K562 (cell line): ENCODE results near the gene HMG20B. TPM values are rescaled to one million over a fixed set of nuclear protein-coding genes. Genes with fewer than 3 reads are reported as not detected.
A peak's percentile ranks its signal among the peaks of the same experiment; 100 is the strongest.

Experiments used
- ATAC-seq: fragments of 200-7000 bp; cut with Tn5 transposase; 3 replicates; pipeline ENCODE4 v1.9.1; 2020; ENCODE audit warnings: moderate library complexity
- BruUV-seq: library from RNA; stranded (reverse); fragments of 400-500 nt; replicated peaks from 2 replicates; lab custom pipeline; 2021; lab: Mats Ljungman, UMichigan
- CTCF ChIA-PET: fragments of 300-600 bp; formaldehyde crosslinking; extraction: SDS; loops from one replicate; lab custom pipeline; 2021; ENCODE audit warnings: low intra/inter-chr PET ratio; lab: Yijun Ruan, JAX
- POLR2A ChIA-PET: fragments of 300-600, 350-650 bp; sonication (Branson Sonifier 250); formaldehyde crosslinking; extraction: SDS; loops from one replicate; lab custom pipeline; 2021; ENCODE audit warnings: antibody characterized with exemption, inconsistent platforms; lab: Yijun Ruan, JAX
- DNase-seq, 4 experiments: peaks; one replicate each; pipeline versions ENCODE4 v3.0.0 to v3.0.0-alpha.2; 2011 to 2018; ENCODE audit warnings: low spot score in 3 of 4, mixed read lengths in 3 of 4; ENCODE audit errors: extremely low read depth in 1 of 4
- FAIRE-seq: peaks from 2 replicates; lab custom pipeline; 2011; peaks lifted over from hg19 to GRCh38; lab: Jason Lieb, UNC
- H2AFZ ChIP-seq: 2 replicates; pipeline ENCODE4 v1.6.0; 2011; ENCODE audit warnings: low read depth, low read length, control low read depth, inconsistent platforms
- H3K27ac ChIP-seq: fragments of 200-600 bp; 3 replicates; pipeline ENCODE4 v1.8.0; 2011; ENCODE audit warnings: low read depth, mild to moderate bottlenecking, control low read depth, inconsistent platforms, low read length, moderate library complexity, mixed read lengths; ENCODE audit errors: extremely low read depth
- H3K27me3 ChIP-seq, 2 experiments: fragments of 300-600 bp in 1 of 2; 2 replicates in 1 of 2; 3 replicates in 1 of 2; pipeline versions ENCODE4 v1.6.0 to v1.8.0; 2011; ENCODE audit warnings: inconsistent platforms in 2 of 2, low read length in 2 of 2, mild to moderate bottlenecking in 1 of 2, mixed read lengths in 1 of 2, moderate library complexity in 1 of 2; ENCODE audit not compliant: control insufficient read depth in 2 of 2, insufficient read depth in 2 of 2
- H3K36me3 ChIP-seq: fragments of 300-600 bp; 3 replicates; pipeline ENCODE4 v1.8.0; 2011; ENCODE audit warnings: mild to moderate bottlenecking, low read length, inconsistent platforms; ENCODE audit not compliant: control insufficient read depth, insufficient read depth
- H3K4me1 ChIP-seq, 2 experiments: fragments of 200-600 bp in 1 of 2; replicated peaks in 1 of 2; 2 replicates in 1 of 2; 3 replicates in 1 of 2; pipeline versions ENCODE4 v1.5.1 to v1.8.0; 2011; ENCODE audit warnings: inconsistent platforms in 2 of 2, low read length in 2 of 2, mild to moderate bottlenecking in 1 of 2, mixed read lengths in 1 of 2, moderate library complexity in 1 of 2; ENCODE audit not compliant: control insufficient read depth in 2 of 2, insufficient read depth in 2 of 2
- H3K4me2 ChIP-seq: 2 replicates; pipeline ENCODE4 v1.6.1; 2011; ENCODE audit warnings: low read length, control low read depth, inconsistent platforms, mixed read lengths; ENCODE audit not compliant: insufficient read depth
- H3K4me3 ChIP-seq: fragments of 200-600 bp; sonication (generic), shearing (Covaris generic); 2 replicates; pipeline ENCODE4 v1.5.1; 2016; ENCODE audit warnings: control low read depth, inconsistent platforms
- H3K79me2 ChIP-seq: fragments of 200-600 bp; 3 replicates; pipeline ENCODE4 v1.8.0; 2011; ENCODE audit warnings: low read length, inconsistent platforms; ENCODE audit not compliant: control insufficient read depth, insufficient read depth
- H3K9ac ChIP-seq, 2 experiments: 2 replicates each; pipeline versions ENCODE4 v1.6.0 to v1.6.1; 2011; ENCODE audit warnings: low read depth in 2 of 2, low read length in 2 of 2, control low read depth in 1 of 2, inconsistent platforms in 1 of 2, mild to moderate bottlenecking in 1 of 2, mixed read lengths in 1 of 2; ENCODE audit not compliant: insufficient read depth in 1 of 2
- H3K9me1 ChIP-seq: one replicate; pipeline ENCODE4 v1.6.0; 2011; ENCODE audit warnings: inconsistent platforms, mild to moderate bottlenecking, low read length, moderate library complexity; ENCODE audit not compliant: control insufficient read depth, insufficient read depth
- H3K9me3 ChIP-seq: replicated peaks from 2 replicates; pipeline ENCODE4 v1.5.1; 2011; ENCODE audit warnings: low read depth, low read length, inconsistent platforms; ENCODE audit not compliant: control insufficient read depth, insufficient read depth
- H4K20me1 ChIP-seq: replicated peaks from 2 replicates; pipeline ENCODE4 v1.6.1; 2011; ENCODE audit warnings: low read length, inconsistent platforms, mixed read lengths; ENCODE audit not compliant: control insufficient read depth, insufficient read depth
- MAFG ChIP-seq: fragments of 450-650 bp; conservative IDR thresholded peaks from 2 replicates; pipeline ENCODE4 v1.6.1; 2016; ENCODE audit warnings: missing genetic modification characterization, missing compliant biosample characterization
- SMARCA5 ChIP-seq: fragments of 450-650 bp; IDR thresholded peaks from 2 replicates; pipeline ENCODE4 v1.6.1; 2016
- STAT5A ChIP-seq: IDR thresholded peaks from 2 replicates; pipeline ENCODE4 v1.6.1; 2012; ENCODE audit warnings: low read length, inconsistent platforms, borderline replicate concordance
- WGBS: fragments of 100-300 bp; shearing (Covaris generic); methylation state at CpG from one replicate; pipeline ENCODE4 v1.1.6; 2016; ENCODE audit warnings: low coverage, mixed read lengths; ENCODE audit not compliant: insufficient coverage; ENCODE audit errors: missing lambda C conversion rate; 5-methylcytosine and 5-hydroxymethylcytosine counted together
- in situ Hi-C: fragments of 300-500 bp; cut with MboI; formaldehyde crosslinking; loops from 4 replicates; pipeline ENCODE4 v1.15.0; 2018; ENCODE audit warnings: inconsistent platforms, mixed read lengths
- intact Hi-C: fragments of 100-400 bp; cut with micrococcal nuclease; formaldehyde crosslinking; loops from 2 replicates; pipeline ENCODE4 v1.14.2; 2022
- polyA plus RNA-seq, 8 experiments: library from polyadenylated mRNA; depleted of rRNA in 4 of 8; stranded (reverse) in 5 of 8; unstranded in 3 of 8; fragments of >200 nt; fragmentation: Nextera tagmentation in 2 of 8; fragmentation: Illumina TruSeq in 1 of 8; extraction: Ambion mirVana in 2 of 8; extraction: Trizol in 1 of 8; gene quantifications; 2 replicates each; pipeline versions ENCODE4 v1.2.1 to v1.2.3, GENCODE V29; 2011 to 2014; ENCODE audit warnings: inconsistent platforms in 1 of 8, missing spikeins in 1 of 8
- total RNA-seq, 7 experiments: library from RNA; depleted of rRNA in 6 of 7; stranded (reverse); fragments of >200 nt in 6 of 7; fragmentation: Illumina TruSeq in 2 of 7; extraction: Trizol in 2 of 7; gene quantifications; 2 replicates each; pipeline versions ENCODE4 v1.2.1 to v1.2.3, GENCODE V29; 2011 to 2021; ENCODE audit warnings: low replicate concordance in 1 of 7
- TF ChIP-seq, protein P1 (sequence below): fragments of 450-650 bp; IDR thresholded peaks from 2 replicates; pipeline ENCODE4 v1.7.1; 2018; ENCODE audit warnings: mild to moderate bottlenecking, low read depth; ENCODE audit not compliant: partially characterized antibody
- TF ChIP-seq, protein P2 (sequence below): fragments of 450-650 bp; IDR thresholded peaks from 2 replicates; pipeline ENCODE4 v1.6.1; 2014; ENCODE audit warnings: low read depth, mild to moderate bottlenecking, moderate library complexity, borderline replicate concordance

HMG20B gene
- total and polyA plus RNA-seq, 9 of the 15 experiments (the other 6 are each of a cell fraction or from before 2014, with no cell fraction given), result 0.35 to 172 (median 38.6) TPM

DNA sequence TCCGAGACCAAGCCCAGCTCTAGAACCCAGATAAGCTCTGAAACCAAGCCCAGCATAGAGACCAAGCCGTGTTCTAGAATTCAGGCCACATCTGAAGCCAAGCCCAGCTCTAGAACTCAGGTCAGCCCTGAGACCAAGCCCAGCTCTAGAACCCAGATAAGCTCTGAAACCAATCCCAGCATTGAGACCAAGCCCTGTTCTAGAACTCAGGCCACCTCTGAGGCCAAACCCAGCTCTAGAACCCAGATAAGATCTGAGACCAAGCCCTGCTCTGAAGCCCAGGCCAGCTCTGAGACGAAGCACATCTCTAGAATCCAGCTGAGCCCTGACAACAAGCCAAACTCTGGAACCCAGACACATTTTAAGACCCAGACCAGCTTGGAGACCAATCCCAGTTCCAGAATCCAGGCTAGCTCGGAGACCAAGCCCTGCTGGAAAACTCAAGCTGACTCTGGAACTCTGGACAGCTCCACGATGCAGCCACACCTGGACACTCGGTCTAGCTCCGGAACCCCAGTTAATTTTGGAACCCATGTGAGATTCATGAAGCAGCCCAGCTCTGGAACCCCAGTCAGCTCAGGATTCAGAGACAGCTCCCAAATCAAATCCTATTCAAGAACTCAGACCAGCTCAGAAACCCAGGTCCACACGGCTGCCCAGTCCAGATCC, 18.4 kb downstream of the HMG20B start:
- TF ChIP-seq, protein P1, sequence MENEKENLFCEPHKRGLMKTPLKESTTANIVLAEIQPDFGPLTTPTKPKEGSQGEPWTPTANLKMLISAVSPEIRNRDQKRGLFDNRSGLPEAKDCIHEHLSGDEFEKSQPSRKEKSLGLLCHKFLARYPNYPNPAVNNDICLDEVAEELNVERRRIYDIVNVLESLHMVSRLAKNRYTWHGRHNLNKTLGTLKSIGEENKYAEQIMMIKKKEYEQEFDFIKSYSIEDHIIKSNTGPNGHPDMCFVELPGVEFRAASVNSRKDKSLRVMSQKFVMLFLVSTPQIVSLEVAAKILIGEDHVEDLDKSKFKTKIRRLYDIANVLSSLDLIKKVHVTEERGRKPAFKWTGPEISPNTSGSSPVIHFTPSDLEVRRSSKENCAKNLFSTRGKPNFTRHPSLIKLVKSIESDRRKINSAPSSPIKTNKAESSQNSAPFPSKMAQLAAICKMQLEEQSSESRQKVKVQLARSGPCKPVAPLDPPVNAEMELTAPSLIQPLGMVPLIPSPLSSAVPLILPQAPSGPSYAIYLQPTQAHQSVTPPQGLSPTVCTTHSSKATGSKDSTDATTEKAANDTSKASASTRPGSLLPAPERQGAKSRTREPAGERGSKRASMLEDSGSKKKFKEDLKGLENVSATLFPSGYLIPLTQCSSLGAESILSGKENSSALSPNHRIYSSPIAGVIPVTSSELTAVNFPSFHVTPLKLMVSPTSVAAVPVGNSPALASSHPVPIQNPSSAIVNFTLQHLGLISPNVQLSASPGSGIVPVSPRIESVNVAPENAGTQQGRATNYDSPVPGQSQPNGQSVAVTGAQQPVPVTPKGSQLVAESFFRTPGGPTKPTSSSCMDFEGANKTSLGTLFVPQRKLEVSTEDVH, result peak; percentile 39
- TF ChIP-seq SMARCA5 (no peak), STAT5A (0 out of 2 replicates have a peak, but pooled peaks have one; percentile 7), MAFG (tag) (no peak)
- TF ChIP-seq, protein P2, sequence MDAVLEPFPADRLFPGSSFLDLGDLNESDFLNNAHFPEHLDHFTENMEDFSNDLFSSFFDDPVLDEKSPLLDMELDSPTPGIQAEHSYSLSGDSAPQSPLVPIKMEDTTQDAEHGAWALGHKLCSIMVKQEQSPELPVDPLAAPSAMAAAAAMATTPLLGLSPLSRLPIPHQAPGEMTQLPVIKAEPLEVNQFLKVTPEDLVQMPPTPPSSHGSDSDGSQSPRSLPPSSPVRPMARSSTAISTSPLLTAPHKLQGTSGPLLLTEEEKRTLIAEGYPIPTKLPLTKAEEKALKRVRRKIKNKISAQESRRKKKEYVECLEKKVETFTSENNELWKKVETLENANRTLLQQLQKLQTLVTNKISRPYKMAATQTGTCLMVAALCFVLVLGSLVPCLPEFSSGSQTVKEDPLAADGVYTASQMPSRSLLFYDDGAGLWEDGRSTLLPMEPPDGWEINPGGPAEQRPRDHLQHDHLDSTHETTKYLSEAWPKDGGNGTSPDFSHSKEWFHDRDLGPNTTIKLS, result peak; percentile 98; the same call in 1 of the 2 replicates
- Histone ChIP-seq H3K79me2 (no peaks in the 10 kb centered on the region), H2AFZ (no peak overlapping the region), H3K27me3 (no peaks in the 10 kb centered on the region), H3K27ac (no peak overlapping the region), H3K9me1 (no peaks in the 10 kb centered on the region), H3K4me1 (peaks cover 0 to 23% of the 10 kb centered on the region in 2 experiments; a peak in 2 of 5 replicates), H3K4me3 (no peak overlapping the region), H4K20me1 (no peaks in the 10 kb centered on the region), H3K9me3 (peaks cover 14% of the 10 kb centered on the region), H3K9ac (no peak overlapping the region), H3K4me2 (no peak overlapping the region), H3K36me3 (peaks cover 3% of the 10 kb centered on the region; the same call in 1 of the 3 replicates)
- ChIA-PET CTCF (no interaction called here), POLR2A (interaction anchor here (0.6 to 3.1 kb wide), 11 partner anchors 8 to 83 kb away, joined by 3 to 29 read pairs (median 4); partner anchors contain the start of gene TBXA2R)
- no peak for FAIRE-seq
- DNase-seq, result no peak
- in situ Hi-C loops, result no loop called here
- no TSS peak for BruUV-seq
- intact Hi-C loops, result no loop called here
- WGBS, result 52% methylated on average over 8 of the region's 8 CpGs
- ATAC-seq, result no peak
